Measurements from ENCODE around the gene RAB30.
A peak's percentile ranks its signal among the peaks of the same experiment; 100 is the strongest.
"Not testable (repeated sequence)": the region's sequence is repeated elsewhere in the genome, so short reads cannot be mapped to it uniquely, and the experiment has no call there.

Gene RAB30

GRCh38 chr11:83011333-83012167 lies 60.1 kb downstream of the RAB30 start:
- Histone ChIP-seq H3K4me1 (ENCODE audit: low read length) (peaks cover 75% of the 10 kb centered on the region), H3K27ac (ENCODE audit: low read length) (peak overlapping the region; percentile 33; the same call in 1 of the 2 replicates), H3K27me3 (ENCODE audit: low read depth, low read length) (no peaks in the 10 kb centered on the region), H3K4me2 (ENCODE audit: low read length) (no peak overlapping the region), H3K9ac (ENCODE audit: low read length) (no peak overlapping the region), H3K9me3 (ENCODE audit: insufficient read depth, low read length) (no peaks in the 10 kb centered on the region), H3K36me3 (replicated peaks; ENCODE audit: low read depth, low read length) (peaks cover 31% of the 10 kb centered on the region), H3K79me2 (ENCODE audit: low read length) (peaks cover 96% of the 10 kb centered on the region), H3K4me3 (ENCODE audit: low read length) (no peak overlapping the region), H2AFZ (ENCODE audit: low read depth, low read length) (no peak overlapping the region), H4K20me1 (ENCODE audit: insufficient read depth, low read length) (peaks cover 76% of the 10 kb centered on the region)
- TF ChIP-seq EZH2phosphoT487 (IDR thresholded peaks at IDR 0.05; ENCODE audit: low read depth) (no peak), CTCF (IDR thresholded peaks at IDR 0.05; ENCODE audit: low read depth, low read length) (no peak)

GRCh38 chr11:83009999-83010398 lies 61.7 kb downstream of the RAB30 start:
- peak overlapping the region; percentile 13; the same call in 1 of the 2 replicates for H3K27ac ChIP-seq (ENCODE audit: low read length)
- peaks cover 70% of the 10 kb centered on the region for H4K20me1 ChIP-seq (ENCODE audit: insufficient read depth, low read length)
- H3K36me3 ChIP-seq (replicated peaks; ENCODE audit: low read depth, low read length), result peaks cover 36% of the 10 kb centered on the region
- TF ChIP-seq CTCF (IDR thresholded peaks at IDR 0.05; ENCODE audit: low read depth, low read length), result no peak
- TF ChIP-seq EZH2phosphoT487 (IDR thresholded peaks at IDR 0.05; ENCODE audit: low read depth), result no peak
- H2AFZ ChIP-seq (ENCODE audit: low read depth, low read length), result no peak overlapping the region
- no peaks in the 10 kb centered on the region for H3K27me3 ChIP-seq (ENCODE audit: low read depth, low read length)
- no peak overlapping the region for H3K9ac ChIP-seq (ENCODE audit: low read length)
- H3K4me1 ChIP-seq (ENCODE audit: low read length), result peaks cover 86% of the 10 kb centered on the region
- no peaks in the 10 kb centered on the region for H3K9me3 ChIP-seq (ENCODE audit: insufficient read depth, low read length)
- no peak overlapping the region for H3K4me2 ChIP-seq (ENCODE audit: low read length)
- no peak overlapping the region for H3K4me3 ChIP-seq (ENCODE audit: low read length)
- H3K79me2 ChIP-seq (ENCODE audit: low read length), result peaks cover 96% of the 10 kb centered on the region

GRCh38 chr11:83009136-83009535 lies 62.6 kb downstream of the RAB30 start:
- H2AFZ ChIP-seq (ENCODE audit: low read depth, low read length); H3K4me3 ChIP-seq (ENCODE audit: low read length); H3K9me3 ChIP-seq (ENCODE audit: insufficient read depth, low read length); H3K27me3 ChIP-seq (ENCODE audit: low read depth, low read length); H3K4me2 ChIP-seq (ENCODE audit: low read length); H3K9ac ChIP-seq (ENCODE audit: low read length): not testable (repeated sequence)
- peaks cover 37% of the 10 kb centered on the region for H3K36me3 ChIP-seq (replicated peaks; ENCODE audit: low read depth, low read length)
- H3K4me1 ChIP-seq (ENCODE audit: low read length), result peaks cover 89% of the 10 kb centered on the region
- H3K27ac ChIP-seq (ENCODE audit: low read length), result peak overlapping the region; percentile 94
- H3K79me2 ChIP-seq (ENCODE audit: low read length), result peaks cover 96% of the 10 kb centered on the region
- peaks cover 70% of the 10 kb centered on the region for H4K20me1 ChIP-seq (ENCODE audit: insufficient read depth, low read length)

- Histone ChIP-seq H3K4me2 (ENCODE audit: low read length) (peak overlapping the region; percentile 69), H3K36me3 (replicated peaks; ENCODE audit: low read depth, low read length) (peaks cover 34% of the 10 kb centered on the region), H3K4me3 (ENCODE audit: low read length) (peak overlapping the region; percentile 48), H3K27ac (ENCODE audit: low read length) (peak overlapping the region; percentile 94), H3K79me2 (ENCODE audit: low read length) (peaks cover 96% of the 10 kb centered on the region), H3K4me1 (ENCODE audit: low read length) (peaks cover 89% of the 10 kb centered on the region), H3K9me3 (ENCODE audit: insufficient read depth, low read length) (no peaks in the 10 kb centered on the region), H3K9ac (ENCODE audit: low read length) (peak overlapping the region; percentile 58; the same call in 1 of the 2 replicates), H2AFZ (ENCODE audit: low read depth, low read length) (no peak overlapping the region), H3K27me3 (ENCODE audit: low read depth, low read length) (no peaks in the 10 kb centered on the region), H4K20me1 (ENCODE audit: insufficient read depth, low read length) (peaks cover 65% of the 10 kb centered on the region)
- TF ChIP-seq EZH2phosphoT487 (IDR thresholded peaks at IDR 0.05; ENCODE audit: low read depth) (no peak), CTCF (IDR thresholded peaks at IDR 0.05; ENCODE audit: low read depth, low read length) (no peak)
Observed at GRCh38 chr11:83008581-83008923, 63.1 kb downstream of the RAB30 start.
